HEK293T (cell line): Measurements from ENCODE around the gene MTMR12.

Experiments used
- ARNT ChIP-seq: fragments of 450-650 bp; IDR thresholded peaks from 2 replicates; pipeline ENCODE4 v1.6.1; 2017; ENCODE audit warnings: mild to moderate bottlenecking
- FOXA1 ChIP-seq: fragments of 450-650 bp; IDR thresholded peaks from 2 replicates; pipeline ENCODE4 v1.6.1; 2016; ENCODE audit warnings: mild to moderate bottlenecking
- FOXK2 ChIP-seq: fragments of 450-650 bp; IDR thresholded peaks from 2 replicates; pipeline ENCODE4 v1.6.1; 2016; ENCODE audit warnings: mild to moderate bottlenecking
- SP1 ChIP-seq: fragments of 450-650 bp; IDR thresholded peaks from 2 replicates; pipeline ENCODE4 v1.6.1; 2017
- ZNF384 ChIP-seq: fragments of 450-650 bp; IDR thresholded peaks from 2 replicates; pipeline ENCODE4 v1.6.1; 2016

DNA sequence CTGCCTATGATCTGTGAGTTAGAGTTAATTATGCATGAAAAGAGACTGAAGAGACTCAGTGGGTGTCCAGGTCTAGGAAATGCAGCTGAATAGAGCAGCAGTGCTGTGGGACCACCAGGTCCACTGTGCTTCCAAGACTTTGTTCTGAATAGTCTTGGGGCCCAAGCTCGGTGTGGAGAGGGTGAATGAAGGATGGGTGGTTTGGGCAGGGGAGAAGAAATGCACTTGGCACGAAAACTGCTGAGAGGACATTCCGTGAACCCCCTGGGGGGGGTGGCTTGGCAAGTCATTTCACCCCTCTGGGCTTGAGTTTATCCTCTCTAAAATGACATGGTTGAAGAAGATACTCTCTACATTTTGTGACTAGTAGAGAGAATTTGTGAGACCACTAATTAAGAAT lies 102.6 kb downstream of the MTMR12 start:
- no peak for TF ChIP-seq ZNF384
- no peak for TF ChIP-seq ARNT
- no peak for TF ChIP-seq FOXK2
- TF ChIP-seq SP1, result no peak
- TF ChIP-seq FOXA1, result no peak
